Measurements from ENCODE around the gene PGAM5. TPM values are rescaled to one million over a fixed set of nuclear protein-coding genes. Genes with fewer than 3 reads are reported as not detected.

PGAM5 gene
- total RNA-seq = 10 to 100 TPM; 19.3 to 51.7 (median 21.4) TPM
- polyA plus RNA-seq = 10 to 100 TPM; 15.3 to 26.6 TPM
- total RNA-seq = 23.3 reads per million, percentile 54 among the genes with 10 or more reads in this experiment

DNA sequence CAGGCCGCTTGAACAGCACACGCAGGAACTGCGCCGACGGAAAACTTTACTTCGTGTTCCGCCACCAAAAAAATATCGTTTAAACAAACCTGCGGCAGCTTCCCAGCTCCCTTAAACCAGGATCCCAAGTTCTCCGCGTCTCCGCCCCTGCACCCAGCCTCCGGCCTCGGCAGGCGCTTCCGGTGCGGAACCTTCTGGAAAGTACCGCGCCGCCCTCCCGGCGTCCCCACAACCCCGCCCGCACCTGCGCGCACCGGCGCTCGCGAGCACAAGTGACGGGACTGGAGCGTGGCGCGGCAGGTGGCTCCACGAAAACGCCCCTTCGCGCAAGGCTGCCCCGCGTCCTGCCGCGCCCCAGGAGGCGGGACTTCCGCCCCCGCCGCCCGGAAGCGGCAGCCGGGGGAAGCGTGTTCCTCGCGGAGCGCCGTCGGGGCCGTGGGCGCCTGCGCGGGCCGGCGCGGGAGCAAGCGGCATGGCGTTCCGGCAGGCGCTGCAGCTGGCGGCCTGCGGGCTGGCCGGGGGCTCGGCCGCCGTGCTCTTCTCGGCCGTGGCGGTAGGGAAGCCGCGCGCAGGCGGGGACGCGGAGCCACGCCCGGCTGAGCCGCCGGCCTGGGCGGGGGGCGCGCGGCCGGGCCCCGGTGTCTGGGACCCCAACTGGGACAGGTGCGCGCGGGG is at the start of gene PGAM5:
Gene PGAM5 (plus strand): TSS at position 438 of the 675 bp plus-strand sequence. CDS start 35 bp downstream, at position 473.
- Histone ChIP-seq H3K4me3 (ENCODE audit: low read length) (peak within 1 kb of the TSS; percentile 62), H3K27ac (ENCODE audit: low read depth, low read length) (peak within 1 kb of the TSS; percentile 92), H3K9me3 (ENCODE audit: control insufficient read depth in 2 of 3, low read length in 3 of 3) (peaks cover 0 to 24% (median 5%) of the 10 kb centered on the region in 3 experiments), H3K27me3 (ENCODE audit: control insufficient read depth in 2 of 2, insufficient read depth in 2 of 2, low read length in 2 of 2) (no peaks in the 10 kb centered on the region), H3K4me1 (ENCODE audit: control insufficient read depth in 2 of 2, insufficient read depth in 2 of 2, low read length in 2 of 2) (peaks cover 6 to 11% of the 10 kb centered on the region in 2 donors), H3K36me3 (ENCODE audit: control insufficient read depth in 2 of 3, insufficient read depth in 3 of 3, low read length in 3 of 3) (peaks cover 0 to 15% (median 0%) of the 10 kb centered on the region in 3 experiments)
- peaks cover 0 to 36% (median 22%) of the 10 kb centered on the region in 7 donors for H3K4me1 Mint-ChIP-seq
- H3K9me3 Mint-ChIP-seq = peaks cover 3 to 37% (median 15%) of the 10 kb centered on the region in 11 donors
- ChIA-PET POLR2A (interaction anchor here (0.6 to 1.5 kb wide), 6 partner anchors 9 to 124 kb away, joined by 3 to 4 read pairs (median 3); no protein-coding TSS in a partner anchor), CTCF (no interaction called here)
- peak within 1 kb of the TSS; percentile 87 to 96 (median 92) for H3K27ac Mint-ChIP-seq
- DNase-seq (peak; percentile 91 to 97 (median 95)), ATAC-seq (peak; percentile 98)
- intact Hi-C loops (cut with micrococcal nuclease) = loop anchor here (1.0 to 5.0 kb wide), 10 partner anchors 23 to 370 kb away; partner anchors contain the start of genes POLE (in 2 of the 2), PXMP2 (in 2 of the 2), ANKLE2 (in 1 of the 2) and CHFR (in 1 of the 2)
- peak within 1 kb of the TSS; percentile 84 to 98 (median 88) for H3K4me3 Mint-ChIP-seq
- H3K36me3 Mint-ChIP-seq = peaks cover 8 to 19% (median 12%) of the 10 kb centered on the region in 5 donors
- H3K27me3 Mint-ChIP-seq = no peaks in the 10 kb centered on the region

DNA sequence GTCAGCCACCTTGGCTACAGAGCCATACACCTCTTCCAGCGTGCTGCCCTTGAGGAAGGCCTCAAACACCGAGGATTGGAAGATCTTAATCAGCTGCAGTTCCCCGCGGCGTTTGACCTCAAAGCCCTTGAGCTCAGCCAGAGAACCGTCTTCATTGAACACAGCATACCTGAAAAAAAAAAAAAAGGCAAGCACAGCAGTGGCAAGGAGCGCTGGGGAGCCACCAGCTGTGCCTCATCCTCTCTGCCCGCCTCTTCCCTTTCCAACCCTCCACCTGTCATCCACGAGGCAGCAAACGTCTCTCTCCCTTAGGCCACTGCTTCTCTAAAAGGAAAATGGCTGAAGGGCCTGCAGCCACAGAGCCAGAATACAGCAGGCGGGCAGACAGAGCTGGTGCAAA is 49.6 kb upstream of the PGAM5 start:
- Histone ChIP-seq H3K9me3 (ENCODE audit: control insufficient read depth in 2 of 3, low read length in 3 of 3) (no peaks in the 10 kb centered on the region), H3K4me3 (ENCODE audit: low read length) (no peak overlapping the region), H3K27ac (ENCODE audit: low read depth, low read length) (no peak overlapping the region), H3K4me1 (ENCODE audit: control insufficient read depth in 2 of 2, insufficient read depth in 2 of 2, low read length in 2 of 2) (peaks cover 0 to 18% of the 10 kb centered on the region in 2 donors), H3K36me3 (ENCODE audit: control insufficient read depth in 2 of 3, insufficient read depth in 3 of 3, low read length in 3 of 3) (peaks cover 7 to 77% (median 14%) of the 10 kb centered on the region in 3 experiments), H3K27me3 (ENCODE audit: control insufficient read depth in 2 of 2, insufficient read depth in 2 of 2, low read length in 2 of 2) (no peaks in the 10 kb centered on the region)
- no peaks in the 10 kb centered on the region for H3K27me3 Mint-ChIP-seq
- H3K4me3 Mint-ChIP-seq = no peak overlapping the region
- peak overlapping the region in 8 of 9 donors; percentile 23 to 86 (median 50) for H3K27ac Mint-ChIP-seq
- intact Hi-C loops (cut with micrococcal nuclease) = no loop called here
- peaks cover 23 to 62% (median 40%) of the 10 kb centered on the region in 5 donors for H3K36me3 Mint-ChIP-seq
- DNase-seq (no peak), ATAC-seq (no peak)
- POLR2A ChIA-PET = no interaction called here
- no peaks in the 10 kb centered on the region for H3K9me3 Mint-ChIP-seq
- peaks cover 12 to 47% (median 37%) of the 10 kb centered on the region in 7 donors for H3K4me1 Mint-ChIP-seq
- CTCF ChIA-PET = no interaction called here

DNA sequence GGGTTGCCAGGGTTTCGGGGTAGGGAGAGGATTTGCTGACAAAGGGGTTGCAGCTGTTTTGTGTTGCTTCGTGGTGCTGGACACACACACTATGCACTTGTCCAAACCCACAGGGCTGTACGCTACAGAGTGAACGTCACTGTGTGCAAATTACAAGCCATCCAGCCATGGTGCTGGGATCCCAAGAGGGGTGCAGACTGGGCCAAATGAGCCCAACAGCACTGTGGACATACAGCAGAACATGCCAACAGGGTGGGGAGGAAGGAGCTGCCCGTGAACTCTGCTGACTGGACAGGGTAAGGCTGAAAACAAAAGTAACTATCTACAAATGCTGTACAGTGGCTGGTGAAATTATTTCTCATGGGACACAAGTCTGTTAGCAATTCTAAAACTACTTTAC is 48.7 kb upstream of the PGAM5 start:
- H3K27me3 Mint-ChIP-seq = no peaks in the 10 kb centered on the region
- CTCF ChIA-PET = interaction anchor here (0.5 kb wide), 1 partner anchor 49 kb away, joined by 4 read pairs; no protein-coding TSS in a partner anchor
- H3K9me3 ChIP-seq (ENCODE audit: control insufficient read depth in 2 of 3, low read length in 3 of 3) = no peaks in the 10 kb centered on the region
- ATAC-seq = no peak
- H3K36me3 ChIP-seq (ENCODE audit: control insufficient read depth in 2 of 3, insufficient read depth in 3 of 3, low read length in 3 of 3) = peaks cover 5 to 80% (median 14%) of the 10 kb centered on the region in 3 experiments
- H3K4me1 ChIP-seq (ENCODE audit: control insufficient read depth in 2 of 2, insufficient read depth in 2 of 2, low read length in 2 of 2) = peaks cover 0 to 18% of the 10 kb centered on the region in 2 donors
- intact Hi-C loops (cut with micrococcal nuclease) = no loop called here
- peak overlapping the region in 8 of 9 donors; percentile 23 to 87 (median 64) for H3K27ac Mint-ChIP-seq
- H3K4me3 ChIP-seq (ENCODE audit: low read length) = no peak overlapping the region
- H3K4me1 Mint-ChIP-seq = peaks cover 12 to 47% (median 37%) of the 10 kb centered on the region in 7 donors
- POLR2A ChIA-PET = no interaction called here
- H3K36me3 Mint-ChIP-seq = peaks cover 24 to 66% (median 42%) of the 10 kb centered on the region in 5 donors
- DNase-seq = no peak
- H3K27me3 ChIP-seq (ENCODE audit: control insufficient read depth in 2 of 2, insufficient read depth in 2 of 2, low read length in 2 of 2) = no peaks in the 10 kb centered on the region
- no peaks in the 10 kb centered on the region for H3K9me3 Mint-ChIP-seq
- no peak overlapping the region for H3K4me3 Mint-ChIP-seq
- H3K27ac ChIP-seq (ENCODE audit: low read depth, low read length) = no peak overlapping the region

DNA sequence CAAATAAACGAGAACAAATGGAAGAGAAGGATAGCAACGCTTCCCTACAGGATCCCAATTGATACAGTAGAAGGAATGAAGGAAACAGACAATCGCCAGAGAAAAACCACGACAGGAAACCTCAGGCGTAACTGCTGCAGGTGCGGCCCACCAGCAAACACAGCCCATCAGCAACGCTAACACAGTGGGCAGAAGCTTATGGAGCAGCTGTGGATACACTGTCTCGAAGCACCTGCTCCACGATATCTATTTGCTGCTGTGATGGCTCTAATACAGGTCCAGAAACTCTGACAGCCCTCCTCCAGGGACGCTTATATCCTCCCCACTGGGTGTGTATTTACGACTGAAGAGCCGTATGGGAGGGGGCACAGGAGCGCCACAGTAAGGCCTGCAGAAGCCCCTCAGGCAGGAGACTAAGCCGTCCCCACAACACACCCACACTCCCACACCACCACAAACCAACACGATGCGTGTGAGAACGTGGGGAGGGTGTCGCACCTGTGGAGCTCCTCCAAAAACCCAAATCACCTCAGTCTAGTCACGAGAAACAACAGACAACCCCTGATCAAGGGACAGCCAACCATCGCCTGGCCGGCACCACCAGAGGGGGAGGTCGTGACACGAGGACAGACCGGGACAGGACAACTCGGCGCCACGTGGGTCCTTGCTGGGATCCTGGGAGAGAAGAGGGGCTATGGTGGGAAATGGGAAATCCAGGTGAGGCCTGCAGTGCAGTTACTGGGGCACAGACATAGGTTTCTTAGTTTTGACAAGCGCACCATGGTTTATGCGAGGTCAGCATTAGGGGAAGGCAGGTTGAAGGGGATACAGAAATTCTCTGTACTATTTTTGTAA is 47.5 kb upstream of the PGAM5 start:
- Histone ChIP-seq H3K36me3 (ENCODE audit: control insufficient read depth in 2 of 3, insufficient read depth in 3 of 3, low read length in 3 of 3) (peaks cover 3 to 79% (median 9%) of the 10 kb centered on the region in 3 experiments), H3K27me3 (ENCODE audit: control insufficient read depth in 2 of 2, insufficient read depth in 2 of 2, low read length in 2 of 2) (no peaks in the 10 kb centered on the region), H3K27ac (ENCODE audit: low read depth, low read length) (no peak overlapping the region), H3K4me3 (ENCODE audit: low read length) (no peak overlapping the region), H3K9me3 (ENCODE audit: control insufficient read depth in 2 of 3, low read length in 3 of 3) (no peaks in the 10 kb centered on the region), H3K4me1 (ENCODE audit: control insufficient read depth in 2 of 2, insufficient read depth in 2 of 2, low read length in 2 of 2) (peaks cover 0 to 18% of the 10 kb centered on the region in 2 donors)
- ChIA-PET CTCF (no interaction called here), POLR2A (no interaction called here)
- peaks cover 0 to 2% (median 0%) of the 10 kb centered on the region in 11 donors for H3K9me3 Mint-ChIP-seq
- ATAC-seq = no peak
- peaks cover 19 to 62% (median 40%) of the 10 kb centered on the region in 5 donors for H3K36me3 Mint-ChIP-seq
- H3K4me3 Mint-ChIP-seq = peak overlapping the region in 2 of 10 donors; percentile 26 to 48
- peak overlapping the region in 8 of 9 donors; percentile 15 to 87 (median 72) for H3K27ac Mint-ChIP-seq
- intact Hi-C loops (cut with micrococcal nuclease) = no loop called here
- DNase-seq = no peak
- H3K4me1 Mint-ChIP-seq = peaks cover 12 to 47% (median 37%) of the 10 kb centered on the region in 7 donors
- no peaks in the 10 kb centered on the region for H3K27me3 Mint-ChIP-seq

DNA sequence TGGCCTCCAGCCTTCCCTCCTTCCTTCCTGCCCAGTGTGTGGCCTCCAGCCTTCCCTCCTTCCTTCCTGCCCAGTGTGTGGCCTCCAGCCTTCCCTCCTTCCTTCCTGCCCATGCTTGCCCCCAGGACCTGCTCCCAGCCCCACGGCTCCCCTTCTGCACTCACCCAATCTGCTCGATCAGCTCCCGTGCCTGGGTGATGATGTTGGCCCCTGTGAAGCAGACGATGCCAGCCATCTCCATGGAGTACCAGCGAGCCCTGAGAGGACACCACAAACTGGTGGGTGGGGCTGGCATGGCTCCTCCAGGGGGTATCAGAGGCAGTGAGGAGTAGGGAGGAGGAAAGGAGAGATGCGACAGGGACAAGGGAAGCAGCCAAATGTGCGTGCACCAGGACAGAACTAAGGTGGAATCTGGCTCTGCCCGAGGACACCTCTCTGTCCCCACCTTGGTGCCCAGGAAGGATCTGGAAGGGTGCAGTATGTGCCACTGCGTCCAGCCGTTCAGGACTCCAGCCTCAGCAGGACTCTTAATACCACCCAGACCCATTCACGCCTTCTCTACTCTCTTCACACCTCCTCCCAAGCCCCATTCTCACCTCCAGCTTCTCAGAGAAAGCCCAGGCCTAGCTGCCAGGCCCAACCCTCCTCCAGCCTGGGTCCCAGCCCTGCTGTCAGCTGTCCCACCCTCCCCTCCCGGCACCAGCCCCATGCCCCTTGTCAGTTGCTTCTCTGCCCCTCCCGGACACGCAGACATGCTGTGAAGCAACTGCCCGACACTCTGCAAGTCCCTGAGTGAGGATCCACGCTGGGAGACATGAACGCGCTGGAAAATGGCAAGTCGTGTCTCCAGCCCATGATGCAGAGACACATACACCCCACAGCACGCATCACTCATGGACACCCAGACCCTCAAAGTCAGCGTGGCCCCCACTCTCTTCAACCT is 46.2 kb upstream of the PGAM5 start:
- Mint-ChIP-seq H3K9me3 (peaks cover 0 to 2% (median 0%) of the 10 kb centered on the region in 11 donors), H3K4me3 (peak overlapping the region in 1 of 10 donors; percentile 17), H3K4me1 (peaks cover 12 to 39% (median 37%) of the 10 kb centered on the region in 7 donors), H3K27ac (peak overlapping the region in 1 of 9 donors; percentile 10), H3K36me3 (peaks cover 19 to 60% (median 37%) of the 10 kb centered on the region in 5 donors), H3K27me3 (no peaks in the 10 kb centered on the region)
- no peak overlapping the region for H3K27ac ChIP-seq (ENCODE audit: low read depth, low read length)
- DNase-seq (no peak), ATAC-seq (no peak)
- H3K27me3 ChIP-seq (ENCODE audit: control insufficient read depth in 2 of 2, insufficient read depth in 2 of 2, low read length in 2 of 2) = no peaks in the 10 kb centered on the region
- intact Hi-C loops (cut with micrococcal nuclease) = no loop called here
- H3K9me3 ChIP-seq (ENCODE audit: control insufficient read depth in 2 of 3, low read length in 3 of 3) = no peaks in the 10 kb centered on the region
- H3K4me3 ChIP-seq (ENCODE audit: low read length) = no peak overlapping the region
- CTCF ChIA-PET = no interaction called here
- peaks cover 0 to 14% of the 10 kb centered on the region in 2 donors for H3K4me1 ChIP-seq (ENCODE audit: control insufficient read depth in 2 of 2, insufficient read depth in 2 of 2, low read length in 2 of 2)
- POLR2A ChIA-PET = interaction anchor here (0.5 kb wide), 1 partner anchor 30 kb away, joined by 3 read pairs; no protein-coding TSS in a partner anchor
- H3K36me3 ChIP-seq (ENCODE audit: control insufficient read depth in 2 of 3, insufficient read depth in 3 of 3, low read length in 3 of 3) = peaks cover 4 to 78% (median 6%) of the 10 kb centered on the region in 3 experiments
